SK-N-SH treated with all-trans-retinoic acid at 6 μM for 48 hours (cell line): ENCODE data around the gene MOV10L1.
A peak's percentile ranks its signal among the peaks of the same experiment; 100 is the strongest.

Source experiments
- ATAC-seq: fragments of 200-7000 bp; cut with Tn5 transposase; 3 replicates; pipeline ENCODE4 v1.9.1; 2020; ENCODE audit warnings: mild to moderate bottlenecking, moderate library complexity
- ARNTL ChIP-seq: fragments of 450-650 bp; formaldehyde crosslinking; IDR thresholded peaks from 2 replicates; pipeline ENCODE4 v1.5.0; 2020; ENCODE audit warnings: low read depth, mild to moderate bottlenecking, moderate library complexity, borderline replicate concordance
- BACH2 ChIP-seq: fragments of 250-450 bp; sonication (Bioruptor Pico); IDR thresholded peaks from 2 replicates; pipeline ENCODE4 v1.9.0; 2021; ENCODE audit warnings: mild to moderate bottlenecking, borderline replicate concordance
- CSDC2 ChIP-seq: fragments of 250-450 bp; sonication (Bioruptor Pico); IDR thresholded peaks from 2 replicates; pipeline ENCODE4 v1.5.0; 2020; ENCODE audit warnings: mild to moderate bottlenecking, moderate library complexity
- CSRNP3 ChIP-seq: fragments of 250-450 bp; sonication (Bioruptor Pico); IDR thresholded peaks from 2 replicates; pipeline ENCODE4 v1.5.1; 2021; ENCODE audit warnings: mild to moderate bottlenecking, moderate library complexity
- ESRRG ChIP-seq: fragments of 250-450 bp; sonication (Bioruptor Pico); IDR thresholded peaks from 2 replicates; pipeline ENCODE4 v1.6.1; 2021; ENCODE audit warnings: mild to moderate bottlenecking
- GLIS3 ChIP-seq: fragments of 250-450 bp; sonication (Bioruptor Pico); IDR thresholded peaks from 2 replicates; pipeline ENCODE4 v1.5.0; 2020; ENCODE audit warnings: mild to moderate bottlenecking, moderate library complexity
- ISL1 ChIP-seq: fragments of 250-450 bp; sonication (Bioruptor Pico); IDR thresholded peaks from 2 replicates; pipeline ENCODE4 v2.1.2; 2022; ENCODE audit warnings: mild to moderate bottlenecking, moderate library complexity
- POU6F1 ChIP-seq: fragments of 250-450 bp; sonication (Bioruptor Pico); IDR thresholded peaks from 2 replicates; pipeline ENCODE4 v1.8.0; 2021; ENCODE audit warnings: low read depth, mild to moderate bottlenecking, moderate library complexity, borderline replicate concordance
- PPARA ChIP-seq: fragments of 250-450 bp; sonication (Bioruptor Pico); IDR thresholded peaks from 2 replicates; pipeline ENCODE4 v1.5.0; 2020; ENCODE audit warnings: mild to moderate bottlenecking, borderline replicate concordance
- RARB ChIP-seq: fragments of 250-450 bp; sonication (Bioruptor Pico); IDR thresholded peaks from 2 replicates; pipeline ENCODE4 v1.8.0; 2021; ENCODE audit warnings: mild to moderate bottlenecking, moderate library complexity
- SNAI2 ChIP-seq: fragments of 250-450 bp; sonication (Bioruptor Pico); IDR thresholded peaks from 2 replicates; pipeline ENCODE4 v1.5.0; 2020; ENCODE audit warnings: mild to moderate bottlenecking, moderate library complexity
- TCF4 ChIP-seq: fragments of 250-450 bp; sonication (Bioruptor Pico); IDR thresholded peaks from 2 replicates; pipeline ENCODE4 v1.8.0; 2021; ENCODE audit warnings: mild to moderate bottlenecking, moderate library complexity, borderline replicate concordance
- TOX ChIP-seq: fragments of 250-450 bp; sonication (Bioruptor Pico); IDR thresholded peaks from 2 replicates; pipeline ENCODE4 v1.8.0; 2021; ENCODE audit warnings: mild to moderate bottlenecking, moderate library complexity, borderline replicate concordance
- ZC3H10 ChIP-seq: fragments of 250-450 bp; sonication (Bioruptor Pico); IDR thresholded peaks from 2 replicates; pipeline ENCODE4 v1.5.1; 2021; ENCODE audit warnings: mild to moderate bottlenecking, moderate library complexity
- ZFP3 ChIP-seq: fragments of 250-450 bp; sonication (Bioruptor Pico); IDR thresholded peaks from 2 replicates; pipeline ENCODE4 v1.5.0; 2020; ENCODE audit warnings: mild to moderate bottlenecking, moderate library complexity
- ZFP30 ChIP-seq: fragments of 450-650 bp; formaldehyde crosslinking; IDR thresholded peaks from 2 replicates; pipeline ENCODE4 v1.5.0; 2022; ENCODE audit warnings: mild to moderate bottlenecking, moderate library complexity
- ZNF565 ChIP-seq: fragments of 450-650 bp; formaldehyde crosslinking; conservative IDR thresholded peaks from 2 replicates; pipeline ENCODE4 v1.5.0; 2020; ENCODE audit warnings: low read depth, mild to moderate bottlenecking, moderate library complexity
- ZNF70 ChIP-seq: fragments of 450-650 bp; formaldehyde crosslinking; IDR thresholded peaks from 2 replicates; pipeline ENCODE4 v1.5.0; 2020; ENCODE audit warnings: mild to moderate bottlenecking, moderate library complexity
- ZNF8 ChIP-seq: fragments of 450-650 bp; formaldehyde crosslinking; IDR thresholded peaks from 2 replicates; pipeline ENCODE4 v1.5.0; 2020; ENCODE audit warnings: mild to moderate bottlenecking, moderate library complexity
- TF ChIP-seq, protein P1 (sequence below): fragments of 250-450 bp; sonication (Bioruptor Pico); IDR thresholded peaks from 2 replicates; pipeline ENCODE4 v1.5.1; 2020; ENCODE audit warnings: low read depth, mild to moderate bottlenecking, moderate library complexity
- TF ChIP-seq, protein P2 (sequence below): fragments of 250-450 bp; sonication (Bioruptor Pico); IDR thresholded peaks from 2 replicates; pipeline ENCODE4 v1.5.0; 2020; ENCODE audit warnings: mild to moderate bottlenecking, moderate library complexity

MOV10L1 gene

DNA sequence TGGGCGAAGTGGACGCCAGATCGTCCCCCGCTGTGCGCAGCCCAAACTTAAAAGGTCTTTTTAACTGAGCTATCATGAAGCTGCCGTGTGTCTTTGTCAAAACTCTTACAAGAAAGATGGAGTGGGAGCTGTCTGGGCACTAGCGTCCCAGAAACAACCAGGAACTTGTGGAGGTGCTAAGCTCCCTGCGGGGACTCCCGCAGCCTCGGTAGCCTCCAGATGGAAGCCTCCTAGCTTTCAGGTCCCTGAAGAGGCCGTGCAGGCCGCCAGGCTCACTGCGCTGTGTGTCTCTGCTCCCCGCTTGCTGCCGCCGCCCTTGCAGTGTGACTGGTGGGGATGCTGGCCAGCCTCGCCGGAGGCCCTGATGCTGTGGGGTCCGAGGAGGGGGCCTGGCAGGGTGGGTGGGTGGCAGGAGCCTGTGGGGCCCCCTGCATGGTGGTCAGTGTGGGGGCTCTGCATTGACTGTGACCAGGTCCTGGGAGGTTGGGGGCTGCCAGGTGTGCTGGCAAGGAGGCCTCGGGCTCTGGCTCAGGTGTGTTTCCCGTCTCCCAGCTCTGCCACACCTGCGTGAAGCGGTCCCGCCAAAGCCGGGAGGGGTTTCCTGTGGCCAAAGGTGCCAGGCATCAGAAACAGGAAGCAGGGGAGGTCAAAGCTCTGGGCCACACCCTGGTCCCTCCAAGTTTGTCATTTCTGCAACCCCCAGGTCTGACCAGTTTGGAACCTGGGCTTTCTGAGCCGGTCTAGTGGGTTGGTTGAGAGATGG lies 97.1 kb downstream of the MOV10L1 start:
- peak; percentile 14; the same call in 2 of the 3 replicates for ATAC-seq
- TF ChIP-seq PPARA (CRISPR knock-in tag) (no peak), ISL1 (no peak)
- TF ChIP-seq, all 23 proteins: peak for 0

- TF ChIP-seq TCF4 (CRISPR knock-in tag) (no peak), SNAI2 (CRISPR knock-in tag) (no peak), ZNF70 (no peak), ZNF565 (CRISPR knock-in tag) (no peak), ESRRG (CRISPR knock-in tag) (no peak), RARB (CRISPR knock-in tag) (no peak), CSRNP3 (CRISPR knock-in tag) (no peak), POU6F1 (CRISPR knock-in tag) (no peak), ZNF8 (no peak), BACH2 (CRISPR knock-in tag) (no peak), PPARA (CRISPR knock-in tag) (no peak), GLIS3 (CRISPR knock-in tag) (no peak), ZFP30 (CRISPR knock-in tag) (no peak), ISL1 (no peak), ZFP3 (CRISPR knock-in tag) (no peak), CSDC2 (no peak), ARNTL (no peak), TOX (no peak)
- TF ChIP-seq, protein P1, sequence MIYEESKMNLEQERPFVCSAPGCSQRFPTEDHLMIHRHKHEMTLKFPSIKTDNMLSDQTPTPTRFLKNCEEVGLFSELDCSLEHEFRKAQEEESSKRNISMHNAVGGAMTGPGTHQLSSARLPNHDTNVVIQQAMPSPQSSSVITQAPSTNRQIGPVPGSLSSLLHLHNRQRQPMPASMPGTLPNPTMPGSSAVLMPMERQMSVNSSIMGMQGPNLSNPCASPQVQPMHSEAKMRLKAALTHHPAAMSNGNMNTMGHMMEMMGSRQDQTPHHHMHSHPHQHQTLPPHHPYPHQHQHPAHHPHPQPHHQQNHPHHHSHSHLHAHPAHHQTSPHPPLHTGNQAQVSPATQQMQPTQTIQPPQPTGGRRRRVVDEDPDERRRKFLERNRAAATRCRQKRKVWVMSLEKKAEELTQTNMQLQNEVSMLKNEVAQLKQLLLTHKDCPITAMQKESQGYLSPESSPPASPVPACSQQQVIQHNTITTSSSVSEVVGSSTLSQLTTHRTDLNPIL (CRISPR knock-in tag): no peak
- TF ChIP-seq, all 23 proteins: peak for 0
- no peak for ATAC-seq
These were observed 98.5 kb downstream of the MOV10L1 start for GRCh38 chr22:50188356-50188755.

DNA sequence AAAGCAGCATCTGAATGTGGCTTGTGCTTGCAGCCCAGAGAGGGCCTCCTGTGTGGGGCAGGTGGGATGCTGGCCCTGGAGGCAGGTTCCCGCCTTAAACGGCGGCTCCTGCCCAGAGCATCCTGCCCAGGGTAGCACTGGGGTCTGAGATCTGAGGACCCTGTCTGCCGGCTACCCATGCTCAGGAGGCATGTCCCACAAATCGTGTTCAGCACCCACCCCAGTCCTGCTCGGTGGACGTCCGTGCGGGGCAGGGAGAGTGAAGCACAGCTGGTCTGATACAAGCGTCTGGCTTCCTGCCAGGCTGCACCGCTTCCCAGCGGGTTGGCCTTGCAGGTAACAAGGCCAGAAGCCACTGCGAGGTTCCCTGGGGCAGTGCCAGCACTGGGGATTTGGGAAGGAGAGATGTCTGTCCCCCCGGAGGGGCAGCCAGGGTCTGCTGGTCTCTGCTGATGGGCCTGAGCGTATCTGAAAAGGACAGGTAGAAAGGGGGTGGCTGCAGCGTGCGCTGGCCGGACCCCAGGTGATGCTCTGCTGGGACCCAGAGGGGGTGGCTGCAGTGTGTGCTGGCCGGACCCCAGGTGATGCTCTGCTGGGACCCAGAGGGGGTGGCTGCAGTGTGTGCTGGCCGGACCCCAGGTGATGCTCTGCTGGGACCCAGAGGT lies 99.5 kb downstream of the MOV10L1 start:
- no peak for ATAC-seq
- TF ChIP-seq BACH2 (CRISPR knock-in tag) (no peak), ZFP3 (CRISPR knock-in tag) (no peak), TOX (no peak), ZC3H10 (no peak), ARNTL (no peak), POU6F1 (CRISPR knock-in tag) (no peak), GLIS3 (CRISPR knock-in tag) (no peak), PPARA (CRISPR knock-in tag) (no peak), ZFP30 (CRISPR knock-in tag) (no peak)

DNA sequence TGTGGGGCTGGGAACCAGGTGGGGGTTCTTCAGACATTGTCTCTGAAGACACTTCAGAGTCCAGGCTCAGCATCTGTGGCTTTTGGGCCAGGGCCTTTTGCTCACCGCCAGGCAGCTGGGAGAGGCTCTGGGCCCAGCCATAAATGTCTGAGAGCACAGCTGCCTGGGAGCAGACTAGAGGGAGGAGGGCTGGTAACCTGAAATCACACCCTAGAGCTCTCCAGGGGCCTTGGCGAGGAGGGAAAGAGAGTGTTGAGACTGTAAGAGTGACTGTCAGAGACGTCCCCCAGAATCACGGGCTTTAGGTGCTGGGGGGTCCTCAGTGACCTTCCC lies 100.0 kb downstream of the MOV10L1 start:
- TF ChIP-seq, protein P2, sequence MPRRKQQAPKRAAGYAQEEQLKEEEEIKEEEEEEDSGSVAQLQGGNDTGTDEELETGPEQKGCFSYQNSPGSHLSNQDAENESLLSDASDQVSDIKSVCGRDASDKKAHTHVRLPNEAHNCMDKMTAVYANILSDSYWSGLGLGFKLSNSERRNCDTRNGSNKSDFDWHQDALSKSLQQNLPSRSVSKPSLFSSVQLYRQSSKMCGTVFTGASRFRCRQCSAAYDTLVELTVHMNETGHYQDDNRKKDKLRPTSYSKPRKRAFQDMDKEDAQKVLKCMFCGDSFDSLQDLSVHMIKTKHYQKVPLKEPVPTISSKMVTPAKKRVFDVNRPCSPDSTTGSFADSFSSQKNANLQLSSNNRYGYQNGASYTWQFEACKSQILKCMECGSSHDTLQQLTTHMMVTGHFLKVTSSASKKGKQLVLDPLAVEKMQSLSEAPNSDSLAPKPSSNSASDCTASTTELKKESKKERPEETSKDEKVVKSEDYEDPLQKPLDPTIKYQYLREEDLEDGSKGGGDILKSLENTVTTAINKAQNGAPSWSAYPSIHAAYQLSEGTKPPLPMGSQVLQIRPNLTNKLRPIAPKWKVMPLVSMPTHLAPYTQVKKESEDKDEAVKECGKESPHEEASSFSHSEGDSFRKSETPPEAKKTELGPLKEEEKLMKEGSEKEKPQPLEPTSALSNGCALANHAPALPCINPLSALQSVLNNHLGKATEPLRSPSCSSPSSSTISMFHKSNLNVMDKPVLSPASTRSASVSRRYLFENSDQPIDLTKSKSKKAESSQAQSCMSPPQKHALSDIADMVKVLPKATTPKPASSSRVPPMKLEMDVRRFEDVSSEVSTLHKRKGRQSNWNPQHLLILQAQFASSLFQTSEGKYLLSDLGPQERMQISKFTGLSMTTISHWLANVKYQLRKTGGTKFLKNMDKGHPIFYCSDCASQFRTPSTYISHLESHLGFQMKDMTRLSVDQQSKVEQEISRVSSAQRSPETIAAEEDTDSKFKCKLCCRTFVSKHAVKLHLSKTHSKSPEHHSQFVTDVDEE (CRISPR knock-in tag): no peak
- TF ChIP-seq ZNF70: no peak
- ATAC-seq: peak; percentile 5; the same call in 2 of the 3 replicates
